ENCODE results near the gene METTL1. TPM values are rescaled to one million over a fixed set of nuclear protein-coding genes. Genes with fewer than 3 reads are reported as not detected.
A peak's percentile ranks its signal among the peaks of the same experiment; 100 is the strongest.

METTL1 gene
- total and polyA plus RNA-seq, 9 of the 15 experiments (the other 6 are each of a cell fraction or from before 2014, with no cell fraction given): 12.6 to 65.9 (median 39.2) TPM

DNA sequence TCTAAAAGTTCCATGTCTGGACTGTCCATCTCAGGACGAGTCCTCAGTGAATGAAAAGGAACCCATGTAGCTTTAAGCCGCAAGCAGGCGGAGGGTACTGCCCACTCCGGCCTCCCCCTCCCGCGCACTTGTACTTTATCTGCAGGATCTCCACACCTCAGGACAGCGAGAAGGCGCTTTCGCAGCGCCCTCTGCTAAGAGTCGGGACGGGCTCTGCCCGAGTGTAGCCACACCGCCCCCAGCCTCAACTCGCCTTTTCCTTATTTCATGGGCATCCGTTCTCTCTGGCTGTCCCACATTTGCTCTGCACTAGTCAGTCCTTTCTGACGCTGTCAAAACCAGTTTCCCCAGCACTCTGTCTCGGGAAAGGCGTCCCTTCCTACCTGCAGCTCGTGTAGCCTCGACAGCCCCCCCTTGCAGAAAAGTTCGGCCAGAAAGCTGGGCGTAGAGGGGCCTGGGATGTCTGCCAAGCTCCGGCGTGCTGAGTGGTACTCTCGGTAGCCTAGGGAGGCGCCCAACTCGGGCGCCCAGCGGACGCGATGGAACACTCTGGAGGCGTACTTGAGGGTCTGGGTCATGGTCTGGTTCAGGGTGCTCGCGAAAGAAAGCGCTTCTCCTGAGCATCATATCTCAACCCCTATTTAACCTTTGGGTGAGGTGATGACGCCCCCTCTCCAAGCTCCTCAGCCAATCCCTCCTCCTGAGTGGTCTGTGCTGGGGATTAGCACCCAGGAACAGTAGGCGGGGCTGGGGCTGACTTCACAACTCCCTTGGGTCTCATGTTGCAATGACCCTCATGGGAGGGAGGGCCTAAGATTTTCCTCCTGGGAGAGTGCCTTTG is 5.2 kb downstream of the METTL1 start, which contains the start of gene CYP27B1 (continued):
- TF ChIP-seq ZNF239 (CRISPR knock-in tag; IDR thresholded peaks at IDR 0.05): no peak
- TF ChIP-seq, protein P1, sequence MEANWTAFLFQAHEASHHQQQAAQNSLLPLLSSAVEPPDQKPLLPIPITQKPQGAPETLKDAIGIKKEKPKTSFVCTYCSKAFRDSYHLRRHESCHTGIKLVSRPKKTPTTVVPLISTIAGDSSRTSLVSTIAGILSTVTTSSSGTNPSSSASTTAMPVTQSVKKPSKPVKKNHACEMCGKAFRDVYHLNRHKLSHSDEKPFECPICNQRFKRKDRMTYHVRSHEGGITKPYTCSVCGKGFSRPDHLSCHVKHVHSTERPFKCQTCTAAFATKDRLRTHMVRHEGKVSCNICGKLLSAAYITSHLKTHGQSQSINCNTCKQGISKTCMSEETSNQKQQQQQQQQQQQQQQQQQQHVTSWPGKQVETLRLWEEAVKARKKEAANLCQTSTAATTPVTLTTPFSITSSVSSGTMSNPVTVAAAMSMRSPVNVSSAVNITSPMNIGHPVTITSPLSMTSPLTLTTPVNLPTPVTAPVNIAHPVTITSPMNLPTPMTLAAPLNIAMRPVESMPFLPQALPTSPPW (CRISPR knock-in tag; IDR thresholded peaks at IDR 0.05): peak; percentile 73
- 0 out of 2 replicates have a peak, but pooled peaks have one; percentile 20 for TF ChIP-seq MYC (IDR thresholded peaks at IDR 0.05; ENCODE audit: low read depth, low read length)
- no peak for TF ChIP-seq MYC (CRISPR knock-in tag; IDR thresholded peaks at IDR 0.05; ENCODE audit: borderline replicate concordance, low read depth)
- peak; percentile 38; the same call in 1 of the 2 replicates for TF ChIP-seq RBFOX2 (IDR thresholded peaks at IDR 0.05; ENCODE audit: low read depth, low read length)
- TF ChIP-seq, protein P2, sequence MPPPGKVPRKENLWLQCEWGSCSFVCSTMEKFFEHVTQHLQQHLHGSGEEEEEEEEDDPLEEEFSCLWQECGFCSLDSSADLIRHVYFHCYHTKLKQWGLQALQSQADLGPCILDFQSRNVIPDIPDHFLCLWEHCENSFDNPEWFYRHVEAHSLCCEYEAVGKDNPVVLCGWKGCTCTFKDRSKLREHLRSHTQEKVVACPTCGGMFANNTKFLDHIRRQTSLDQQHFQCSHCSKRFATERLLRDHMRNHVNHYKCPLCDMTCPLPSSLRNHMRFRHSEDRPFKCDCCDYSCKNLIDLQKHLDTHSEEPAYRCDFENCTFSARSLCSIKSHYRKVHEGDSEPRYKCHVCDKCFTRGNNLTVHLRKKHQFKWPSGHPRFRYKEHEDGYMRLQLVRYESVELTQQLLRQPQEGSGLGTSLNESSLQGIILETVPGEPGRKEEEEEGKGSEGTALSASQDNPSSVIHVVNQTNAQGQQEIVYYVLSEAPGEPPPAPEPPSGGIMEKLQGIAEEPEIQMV (tag; conservative IDR thresholded peaks at IDR 0.05; ENCODE audit: low read depth): peak; percentile 92
- TF ChIP-seq L3MBTL2 (IDR thresholded peaks at IDR 0.05): peak; percentile 43
- peak; percentile 13 to 20; a peak in 2 of 4 replicates for TF ChIP-seq NRF1 (conservative IDR thresholded peaks at IDR 0.05 in 1 of 2, IDR thresholded peaks at IDR 0.05 in 1 of 2)
- TF ChIP-seq SMARCC2 (IDR thresholded peaks at IDR 0.05; ENCODE audit: low read depth): no peak
- TF ChIP-seq NELFE (IDR thresholded peaks at IDR 0.05; ENCODE audit: insufficient read depth, insufficient read length): no peak
- no peak for TF ChIP-seq MTF1 (CRISPR knock-in tag; IDR thresholded peaks at IDR 0.05; ENCODE audit: borderline replicate concordance)
- TF ChIP-seq POLR2G (IDR thresholded peaks at IDR 0.05; ENCODE audit: low read depth, low read length): peak; percentile 46
- TF ChIP-seq, protein P3, sequence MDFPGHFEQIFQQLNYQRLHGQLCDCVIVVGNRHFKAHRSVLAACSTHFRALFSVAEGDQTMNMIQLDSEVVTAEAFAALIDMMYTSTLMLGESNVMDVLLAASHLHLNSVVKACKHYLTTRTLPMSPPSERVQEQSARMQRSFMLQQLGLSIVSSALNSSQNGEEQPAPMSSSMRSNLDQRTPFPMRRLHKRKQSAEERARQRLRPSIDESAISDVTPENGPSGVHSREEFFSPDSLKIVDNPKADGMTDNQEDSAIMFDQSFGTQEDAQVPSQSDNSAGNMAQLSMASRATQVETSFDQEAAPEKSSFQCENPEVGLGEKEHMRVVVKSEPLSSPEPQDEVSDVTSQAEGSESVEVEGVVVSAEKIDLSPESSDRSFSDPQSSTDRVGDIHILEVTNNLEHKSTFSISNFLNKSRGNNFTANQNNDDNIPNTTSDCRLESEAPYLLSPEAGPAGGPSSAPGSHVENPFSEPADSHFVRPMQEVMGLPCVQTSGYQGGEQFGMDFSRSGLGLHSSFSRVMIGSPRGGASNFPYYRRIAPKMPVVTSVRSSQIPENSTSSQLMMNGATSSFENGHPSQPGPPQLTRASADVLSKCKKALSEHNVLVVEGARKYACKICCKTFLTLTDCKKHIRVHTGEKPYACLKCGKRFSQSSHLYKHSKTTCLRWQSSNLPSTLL (IDR thresholded peaks at IDR 0.05): peak; percentile 67
- peak; percentile 52 for TF ChIP-seq NFIC (IDR thresholded peaks at IDR 0.05)
- TF ChIP-seq, protein P4, sequence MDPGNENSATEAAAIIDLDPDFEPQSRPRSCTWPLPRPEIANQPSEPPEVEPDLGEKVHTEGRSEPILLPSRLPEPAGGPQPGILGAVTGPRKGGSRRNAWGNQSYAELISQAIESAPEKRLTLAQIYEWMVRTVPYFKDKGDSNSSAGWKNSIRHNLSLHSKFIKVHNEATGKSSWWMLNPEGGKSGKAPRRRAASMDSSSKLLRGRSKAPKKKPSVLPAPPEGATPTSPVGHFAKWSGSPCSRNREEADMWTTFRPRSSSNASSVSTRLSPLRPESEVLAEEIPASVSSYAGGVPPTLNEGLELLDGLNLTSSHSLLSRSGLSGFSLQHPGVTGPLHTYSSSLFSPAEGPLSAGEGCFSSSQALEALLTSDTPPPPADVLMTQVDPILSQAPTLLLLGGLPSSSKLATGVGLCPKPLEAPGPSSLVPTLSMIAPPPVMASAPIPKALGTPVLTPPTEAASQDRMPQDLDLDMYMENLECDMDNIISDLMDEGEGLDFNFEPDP (CRISPR knock-in tag; IDR thresholded peaks at IDR 0.05): no peak

Data from K562 (cell line).